Brain microvascular endothelial cell (primary cell): ENCODE measurements around the gene PRR22.

Experiments
- DNase-seq: peaks from one replicate; pipeline ENCODE4 v3.0.0-alpha.2; 2020
- H3K27ac ChIP-seq: fragments of 250-450 bp; sonication (Bioruptor Pico); 2 replicates; pipeline ENCODE4 v1.5.1; 2020; ENCODE audit warnings: mild to moderate bottlenecking, moderate library complexity
- H3K27me3 ChIP-seq: fragments of 250-450 bp; sonication (Bioruptor Pico); replicated peaks from 2 replicates; pipeline ENCODE4 v1.5.1; 2020; ENCODE audit warnings: mild to moderate bottlenecking
- H3K36me3 ChIP-seq: fragments of 250-450 bp; sonication (Bioruptor Pico); replicated peaks from 2 replicates; pipeline ENCODE4 v1.5.1; 2020; ENCODE audit warnings: mild to moderate bottlenecking
- H3K4me3 ChIP-seq: 2 replicates; pipeline ENCODE4 v1.5.1; 2011; ENCODE audit warnings: low read depth, mild to moderate bottlenecking, control low read depth, low read length, moderate library complexity
- CTCF ChIP-seq: IDR thresholded peaks from 2 replicates; pipeline ENCODE4 v1.5.1; 2011; ENCODE audit warnings: low read depth, mild to moderate bottlenecking, moderate library complexity, low read length, control low read depth, inconsistent platforms; ENCODE audit errors: missing control alignments
- in situ Hi-C: cut with HindIII; loops from 2 replicates; pipeline ENCODE4 v1.10.0; 2017; ENCODE audit warnings: low sequenced_read_pairs, low pct_ligation_motif_present

Gene PRR22

GRCh38 chr19:5804516-5805461, 20.2 kb upstream of the PRR22 start, which contains the start of gene NRTN:
NRTN (plus strand) TSS chr19:5805067; CDS start chr19:5824166, 19,099 bp downstream.
- Histone ChIP-seq H3K27me3 (peaks cover 15% of the 10 kb centered on the region), H3K27ac (no peak within 1 kb of the TSS), H3K36me3 (no peaks in the 10 kb centered on the region), H3K4me3 (no peak within 1 kb of the TSS)
- TF ChIP-seq CTCF, result no peak
- in situ Hi-C loops, result no loop called here
- DNase-seq, result no peak

DNA sequence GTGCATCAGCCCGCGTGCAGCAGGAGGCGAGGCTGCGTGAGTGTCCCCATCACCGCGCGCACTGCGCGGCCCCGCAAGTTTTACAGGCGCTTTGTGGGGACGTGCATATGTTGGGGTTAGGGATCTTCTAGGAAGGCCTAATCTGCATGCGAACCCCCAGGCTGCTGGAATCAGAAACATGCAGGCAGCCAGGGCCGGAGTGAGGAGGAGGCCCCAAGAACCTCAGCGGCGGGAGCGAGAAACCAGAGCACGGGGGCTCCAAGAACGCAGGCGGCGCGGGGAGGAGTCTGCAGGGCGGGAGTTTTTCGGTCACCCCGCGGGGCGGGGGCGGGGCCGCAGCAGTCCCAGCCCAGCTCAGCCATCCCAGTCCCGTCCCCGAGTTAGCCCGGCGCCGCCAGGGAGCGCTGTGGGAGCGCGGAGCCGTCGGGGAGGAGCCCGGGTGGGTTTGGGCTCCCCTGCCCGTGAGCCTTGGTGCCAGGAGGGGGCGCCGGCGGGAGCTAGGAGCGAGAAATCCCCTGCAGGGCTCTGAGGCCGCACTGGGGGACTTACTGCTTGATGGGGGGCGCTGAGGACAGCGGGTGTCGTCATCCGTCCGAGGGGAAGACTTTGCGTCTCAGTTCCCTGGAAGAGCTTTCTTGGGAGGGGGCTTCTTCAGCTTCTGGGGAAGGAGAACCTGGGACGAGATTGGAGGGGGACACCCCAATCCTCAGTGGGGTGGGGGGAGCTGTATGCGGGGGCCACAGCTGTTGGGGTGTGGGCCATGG, 19.4 kb upstream of the PRR22 start:
- no peak overlapping the region for H3K27ac ChIP-seq
- H3K36me3 ChIP-seq, result no peaks in the 10 kb centered on the region
- DNase-seq, result peak; percentile 72
- in situ Hi-C loops, result no loop called here
- peak overlapping the region; percentile 39 for H3K4me3 ChIP-seq
- H3K27me3 ChIP-seq, result peaks cover 15% of the 10 kb centered on the region
- TF ChIP-seq CTCF, result peak; percentile 88

GRCh38 chr19:5803441-5803751, 18.9 kb upstream of the PRR22 start:
- H3K4me3 ChIP-seq, result peak overlapping the region; percentile 39
- in situ Hi-C loops, result no loop called here
- no peak for DNase-seq
- TF ChIP-seq CTCF, result no peak
- H3K36me3 ChIP-seq, result no peaks in the 10 kb centered on the region
- no peak overlapping the region for H3K27ac ChIP-seq
- peaks cover 15% of the 10 kb centered on the region for H3K27me3 ChIP-seq

DNA sequence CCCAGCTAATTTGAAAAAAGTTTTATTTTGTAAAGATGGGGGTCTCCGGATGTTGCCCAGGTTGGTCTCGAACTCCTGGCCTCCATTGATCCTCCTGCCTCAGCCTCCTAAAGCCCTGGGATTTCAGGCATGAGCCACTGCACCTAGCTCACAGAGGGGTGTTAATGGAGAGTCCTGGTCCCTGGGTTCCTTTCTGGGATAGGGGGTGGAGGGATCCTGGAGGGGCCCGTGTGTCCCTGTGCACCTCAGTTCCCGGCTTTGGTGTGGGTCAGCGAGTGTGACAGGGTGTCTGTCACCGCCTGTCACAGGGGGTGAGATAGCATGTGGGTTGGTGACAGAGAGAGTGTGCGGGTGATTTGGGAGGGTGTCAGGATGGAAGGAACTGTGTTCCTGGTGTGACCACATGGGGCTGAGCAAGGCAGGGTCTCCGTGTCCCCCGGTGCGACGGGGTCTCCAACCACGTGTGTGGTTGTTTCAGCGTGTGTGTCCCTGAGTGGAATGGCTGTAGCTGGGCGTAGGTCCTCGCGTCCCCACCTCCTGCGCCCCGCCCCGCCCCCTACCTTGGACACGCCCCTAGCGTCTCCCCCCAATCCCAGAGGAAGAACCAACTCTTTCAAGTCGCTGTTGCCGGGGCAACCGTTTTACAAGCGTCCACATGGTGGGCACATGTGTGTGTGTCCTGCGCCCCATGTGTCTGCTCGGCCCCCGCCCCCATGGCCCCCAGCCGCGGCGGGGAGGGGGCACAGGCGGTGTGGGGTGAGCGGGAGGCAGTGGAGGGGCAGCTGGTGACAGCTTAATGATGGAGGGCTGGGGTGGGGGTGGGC, 17.5 kb upstream of the PRR22 start:
- no peak for DNase-seq
- H3K27me3 ChIP-seq, result peaks cover 15% of the 10 kb centered on the region
- no peak for TF ChIP-seq CTCF
- H3K36me3 ChIP-seq, result no peaks in the 10 kb centered on the region
- no peak overlapping the region for H3K27ac ChIP-seq
- no peak overlapping the region for H3K4me3 ChIP-seq
- in situ Hi-C loops, result no loop called here

DNA sequence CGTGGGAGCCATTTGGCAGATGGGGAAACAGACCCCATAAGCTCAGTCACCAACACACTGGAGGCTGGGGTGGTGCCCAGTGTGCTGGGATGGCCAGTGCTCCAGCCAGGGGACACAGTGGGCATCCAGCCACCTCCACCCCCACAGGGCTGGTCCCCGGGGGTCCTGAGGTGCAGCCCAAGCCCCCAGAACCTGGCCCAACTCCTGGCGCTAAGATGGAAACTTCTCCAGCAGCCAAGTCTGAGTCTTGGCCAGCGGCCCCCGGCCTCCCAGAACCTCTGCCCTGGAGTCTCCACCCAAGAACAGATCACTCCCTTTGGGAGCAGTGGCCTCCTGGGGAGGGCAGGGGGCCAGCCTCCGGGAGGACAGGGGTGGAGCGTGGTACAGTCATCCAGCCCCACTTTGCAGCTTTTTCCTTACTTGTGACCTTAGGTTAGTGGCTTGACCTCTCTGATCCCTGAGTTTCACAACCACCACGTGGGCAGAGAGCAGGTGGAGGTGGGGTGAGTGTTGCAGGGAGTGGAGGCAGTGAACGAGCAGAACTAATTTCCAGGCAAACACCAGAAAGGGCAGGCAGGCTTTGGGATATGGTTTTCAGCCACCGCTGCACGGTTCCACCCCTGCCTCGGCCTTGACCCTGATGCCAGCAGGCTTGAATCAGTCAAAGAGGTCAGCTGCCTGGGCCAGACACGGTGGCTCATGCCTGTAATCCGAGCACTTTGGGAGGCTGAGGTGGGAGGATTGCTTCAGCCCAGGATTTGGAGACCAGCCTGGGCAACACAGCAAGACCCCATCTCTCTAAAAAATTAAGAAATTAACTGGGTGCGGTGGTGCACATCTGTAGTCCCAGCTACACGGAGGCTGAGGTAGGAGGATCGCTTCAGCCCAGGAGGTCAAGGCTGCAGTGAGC, 16.1 kb upstream of the PRR22 start:
- no peak for DNase-seq
- Histone ChIP-seq H3K36me3 (no peaks in the 10 kb centered on the region), H3K27me3 (peaks cover 9% of the 10 kb centered on the region), H3K4me3 (no peak overlapping the region), H3K27ac (no peak overlapping the region)
- in situ Hi-C loops, result no loop called here
- no peak for TF ChIP-seq CTCF
